Mesendoderm (in vitro differentiated cells): ENCODE measurements around the gene FA2H.

Experiments
- DNase-seq: peaks from one replicate; pipeline ENCODE4 v3.0.0; 2013
- H2AK5ac ChIP-seq: 2 replicates; pipeline ENCODE4 v1.6.1; 2013; ENCODE audit warnings: low read length, inconsistent platforms
- H2BK120ac ChIP-seq: 2 replicates; pipeline ENCODE4 v1.6.1; 2013; ENCODE audit warnings: low read depth, mild to moderate bottlenecking, low read length, moderate library complexity, mixed read lengths
- H2BK15ac ChIP-seq: replicated peaks from 2 replicates; pipeline ENCODE4 v1.6.1; 2013; ENCODE audit warnings: low read depth, mild to moderate bottlenecking, moderate library complexity
- H2BK5ac ChIP-seq: 2 replicates; pipeline ENCODE4 v1.6.1; 2013; ENCODE audit warnings: low read length, inconsistent platforms
- H3K18ac ChIP-seq: 2 replicates; pipeline ENCODE4 v1.6.1; 2013; ENCODE audit warnings: mild to moderate bottlenecking, low read length, mixed read lengths
- H3K23ac ChIP-seq: one replicate; pipeline ENCODE4 v1.6.1; 2013; ENCODE audit warnings: low read length
- H3K27ac ChIP-seq: 2 replicates; pipeline ENCODE4 v1.5.1; 2013; ENCODE audit warnings: low read depth, mild to moderate bottlenecking, inconsistent platforms, low read length, moderate library complexity
- H3K27me3 ChIP-seq: 2 replicates; pipeline ENCODE4 v1.6.1; 2013; ENCODE audit warnings: low read length, control low read depth, mild to moderate bottlenecking, inconsistent platforms; ENCODE audit not compliant: insufficient read depth, poor library complexity
- H3K36me3 ChIP-seq: 2 replicates; pipeline ENCODE4 v1.6.1; 2013; ENCODE audit warnings: low read length, inconsistent platforms; ENCODE audit not compliant: control insufficient read depth, insufficient read depth
- H3K4ac ChIP-seq: one replicate; pipeline ENCODE4 v1.6.1; 2013; ENCODE audit warnings: low read depth, mild to moderate bottlenecking, low read length, moderate library complexity
- H3K4me1 ChIP-seq: 2 replicates; pipeline ENCODE4 v1.6.1; 2013; ENCODE audit warnings: low read depth, low read length, inconsistent platforms; ENCODE audit not compliant: control insufficient read depth
- H3K4me2 ChIP-seq: 2 replicates; pipeline ENCODE4 v1.6.1; 2013; ENCODE audit warnings: low read length
- H3K4me3 ChIP-seq: 2 replicates; pipeline ENCODE4 v1.5.1; 2013; ENCODE audit warnings: mild to moderate bottlenecking, low read length
- H3K56ac ChIP-seq: one replicate; pipeline ENCODE4 v1.6.1; 2013; ENCODE audit warnings: low read length
- H3K79me1 ChIP-seq: 2 replicates; pipeline ENCODE4 v1.6.1; 2013; ENCODE audit warnings: low read length, inconsistent platforms
- H3K79me2 ChIP-seq: 2 replicates; pipeline ENCODE4 v1.6.1; 2013; ENCODE audit warnings: mild to moderate bottlenecking, low read length; ENCODE audit not compliant: control insufficient read depth, insufficient read depth
- H3K9ac ChIP-seq: 2 replicates; pipeline ENCODE4 v1.6.1; 2013; ENCODE audit warnings: low read length, inconsistent platforms
- H4K5ac ChIP-seq: one replicate; pipeline ENCODE4 v1.6.1; 2013; ENCODE audit warnings: low read length
- H4K8ac ChIP-seq: one replicate; pipeline ENCODE4 v1.6.1; 2013; ENCODE audit warnings: low read depth, mild to moderate bottlenecking, control low read depth, low read length, moderate library complexity
- WGBS: extraction: QIAGEN DNeasy Blood & Tissue Kit; methylation state at CpG from one replicate; pipeline ENCODE4 v1.1.7; 2013; ENCODE audit warnings: low lambda C conversion rate, missing lambda C conversion rate; ENCODE audit not compliant: insufficient coverage; ENCODE audit errors: extremely low coverage; 5-methylcytosine and 5-hydroxymethylcytosine counted together

The FA2H gene

DNA sequence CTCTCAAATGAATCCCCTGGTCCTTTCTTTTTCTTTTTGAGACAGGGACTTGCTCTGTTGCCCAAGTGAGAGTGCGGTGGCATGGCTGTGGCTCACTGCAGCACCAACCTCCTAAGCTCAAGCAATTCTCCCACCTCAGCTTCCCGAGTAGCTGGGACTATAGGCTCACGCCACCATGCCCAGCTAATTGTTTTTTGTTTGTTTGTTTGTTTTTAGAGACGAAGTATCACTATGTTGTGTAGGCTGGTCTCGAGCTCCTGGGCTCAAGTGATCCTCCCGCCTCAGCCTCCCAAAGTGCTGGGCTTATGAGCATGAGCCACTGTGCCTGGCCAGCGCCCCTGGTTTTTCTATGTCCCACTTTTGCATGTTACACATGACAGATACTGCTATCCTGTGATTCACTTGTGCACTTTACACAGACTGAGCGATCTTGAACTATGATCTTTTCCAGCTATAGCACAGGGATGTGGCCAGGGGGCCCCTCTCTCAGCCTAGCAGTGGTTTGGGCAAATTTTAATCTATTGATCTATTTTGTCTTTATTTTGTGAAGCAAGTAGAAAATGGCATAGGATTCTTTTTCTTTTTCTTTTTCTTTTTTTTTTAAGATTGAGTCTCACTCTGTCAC, 42.7 kb downstream of the FA2H start:
- Histone ChIP-seq H3K56ac (no peak overlapping the region), H3K79me2 (no peaks in the 10 kb centered on the region), H3K27ac (no peak overlapping the region), H4K5ac (no peak overlapping the region), H3K4me2 (no peak overlapping the region), H4K8ac (no peak overlapping the region), H2BK15ac (no peak overlapping the region), H3K9ac (no peak overlapping the region), H3K27me3 (no peaks in the 10 kb centered on the region), H3K4ac (no peak overlapping the region), H3K36me3 (no peaks in the 10 kb centered on the region), H3K4me1 (peaks cover 17% of the 10 kb centered on the region), H3K18ac (no peak overlapping the region), H2AK5ac (no peak overlapping the region), H3K4me3 (no peak overlapping the region), H3K79me1 (no peaks in the 10 kb centered on the region), H2BK120ac (no peak overlapping the region), H2BK5ac (no peak overlapping the region), H3K23ac (no peak overlapping the region)
- WGBS: no CpG with 5 or more reads among the region's 8 CpGs
- DNase-seq: no peak

DNA sequence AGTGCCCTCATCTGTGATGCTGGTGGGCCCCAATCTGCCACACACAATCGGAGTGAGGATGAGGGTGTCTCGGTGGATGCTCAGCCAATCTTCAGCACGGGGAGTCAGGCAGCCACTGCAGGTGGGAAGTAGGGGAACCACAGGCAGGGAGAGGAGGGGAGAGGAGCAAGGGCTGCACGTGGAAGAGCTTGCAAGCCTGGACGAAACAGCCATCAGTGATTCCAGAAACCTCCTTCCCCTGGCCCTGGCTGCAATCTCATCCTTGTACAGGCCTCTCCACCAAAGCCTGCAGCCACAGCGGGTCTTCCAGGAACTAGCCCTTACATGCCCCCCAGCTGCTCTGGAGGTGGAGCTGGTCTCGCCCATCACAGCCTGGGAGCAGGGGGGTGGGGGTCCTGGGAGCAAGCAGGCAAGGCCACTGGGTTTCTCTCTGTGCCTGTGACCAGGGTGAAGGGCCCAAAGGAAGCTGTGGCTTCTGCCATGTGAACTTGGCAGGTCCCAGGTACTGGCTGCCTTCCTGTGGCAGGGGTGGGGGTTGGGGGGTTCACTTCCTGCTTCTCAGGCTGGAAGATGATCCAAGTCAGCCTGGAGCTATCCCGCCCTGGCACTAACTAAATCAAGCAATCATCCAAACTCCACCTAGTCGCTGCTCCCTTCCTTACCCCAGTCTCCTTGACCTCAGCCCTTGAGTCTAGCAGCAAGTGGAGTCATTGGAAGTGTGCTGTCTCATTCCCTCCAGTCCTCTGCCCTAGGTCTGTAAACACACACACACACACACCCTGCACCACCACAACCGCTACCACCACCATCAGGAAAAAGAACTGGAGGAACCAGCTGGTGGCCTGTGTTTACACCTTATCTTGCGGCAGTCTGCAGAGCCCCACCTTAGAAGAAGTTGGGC, 44.6 kb downstream of the FA2H start:
- WGBS: no CpG with 5 or more reads among the region's 11 CpGs
- no peak overlapping the region for H4K5ac ChIP-seq
- no peak overlapping the region for H4K8ac ChIP-seq
- H2AK5ac ChIP-seq: peak overlapping the region; percentile 6
- no peak overlapping the region for H2BK5ac ChIP-seq
- no peak overlapping the region for H3K4me3 ChIP-seq
- peak overlapping the region; percentile 8 for H3K18ac ChIP-seq
- no peak overlapping the region for H3K27ac ChIP-seq
- H2BK15ac ChIP-seq: no peak overlapping the region
- no peak overlapping the region for H3K9ac ChIP-seq
- H3K23ac ChIP-seq: no peak overlapping the region
- H2BK120ac ChIP-seq: no peak overlapping the region
- no peak overlapping the region for H3K4me2 ChIP-seq
- no peaks in the 10 kb centered on the region for H3K27me3 ChIP-seq
- DNase-seq: no peak
- H3K79me1 ChIP-seq: no peaks in the 10 kb centered on the region
- peak overlapping the region; percentile 58 for H3K56ac ChIP-seq
- no peaks in the 10 kb centered on the region for H3K79me2 ChIP-seq
- no peaks in the 10 kb centered on the region for H3K36me3 ChIP-seq
- no peak overlapping the region for H3K4ac ChIP-seq
- peaks cover 16% of the 10 kb centered on the region for H3K4me1 ChIP-seq

DNA sequence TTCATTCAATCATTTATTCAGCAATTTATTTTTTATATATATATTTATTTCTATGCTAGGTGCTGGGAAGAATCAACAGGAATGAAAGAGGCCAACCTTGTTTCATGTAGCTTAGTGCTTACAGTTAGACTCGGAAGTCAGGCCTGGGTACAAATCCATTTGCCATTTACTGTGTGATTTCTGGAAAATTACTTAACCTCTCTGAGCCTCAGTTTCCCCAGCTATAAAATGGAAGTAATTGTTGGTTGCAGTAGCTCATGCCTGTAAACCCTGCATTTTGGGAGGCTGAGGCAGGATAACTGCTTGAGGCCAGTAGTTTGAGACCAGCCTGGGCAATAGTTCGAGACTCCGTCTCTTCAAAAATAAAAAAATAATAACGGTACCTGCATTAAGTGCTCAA, 46.7 kb downstream of the FA2H start:
- Histone ChIP-seq H2AK5ac (no peak overlapping the region), H3K18ac (no peak overlapping the region)
- no CpG with 5 or more reads among the region's 4 CpGs for WGBS

DNA sequence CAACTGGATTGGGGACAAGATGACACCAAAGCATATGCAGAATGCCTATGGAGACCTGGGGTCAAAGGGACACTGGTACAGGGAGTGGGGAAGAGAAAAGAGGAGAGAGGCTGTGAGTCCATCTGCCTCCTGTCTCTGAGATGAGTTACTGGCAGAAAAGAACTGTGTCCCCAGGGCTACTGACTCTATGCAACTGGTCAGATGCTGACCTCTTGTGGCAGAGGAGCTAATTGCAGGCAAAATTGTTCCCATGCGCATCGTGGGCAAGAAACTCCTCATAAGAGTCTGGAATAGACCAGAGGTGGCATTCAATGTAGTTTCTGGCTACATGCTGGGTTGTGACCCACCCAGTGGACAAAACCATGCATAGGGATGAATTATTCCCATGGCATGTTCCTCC, 47.9 kb downstream of the FA2H start:
- Histone ChIP-seq H3K27me3 (no peaks in the 10 kb centered on the region), H2AK5ac (no peak overlapping the region), H3K79me1 (no peaks in the 10 kb centered on the region), H3K4me3 (no peak overlapping the region), H3K9ac (no peak overlapping the region), H3K23ac (no peak overlapping the region), H3K56ac (no peak overlapping the region), H2BK15ac (no peak overlapping the region), H3K4ac (no peak overlapping the region), H2BK5ac (no peak overlapping the region), H3K36me3 (no peaks in the 10 kb centered on the region), H4K5ac (no peak overlapping the region), H3K18ac (no peak overlapping the region), H3K4me2 (no peak overlapping the region), H3K27ac (no peak overlapping the region), H3K79me2 (no peaks in the 10 kb centered on the region), H4K8ac (no peak overlapping the region), H3K4me1 (peaks cover 7% of the 10 kb centered on the region), H2BK120ac (no peak overlapping the region)
- no CpG with 5 or more reads among the region's 2 CpGs for WGBS
- DNase-seq: peak; percentile 81

More for the DNA sequence above, 46.7 kb downstream of the FA2H start:
- Histone ChIP-seq H3K79me1 (no peaks in the 10 kb centered on the region), H3K4me3 (no peak overlapping the region), H3K79me2 (no peaks in the 10 kb centered on the region), H4K5ac (no peak overlapping the region), H3K9ac (no peak overlapping the region), H2BK120ac (no peak overlapping the region), H4K8ac (no peak overlapping the region), H3K4me2 (no peak overlapping the region), H3K36me3 (no peaks in the 10 kb centered on the region), H3K4me1 (peaks cover 7% of the 10 kb centered on the region), H2BK5ac (no peak overlapping the region), H3K27me3 (no peaks in the 10 kb centered on the region), H3K56ac (no peak overlapping the region), H3K23ac (no peak overlapping the region), H3K4ac (no peak overlapping the region), H2BK15ac (no peak overlapping the region), H3K27ac (no peak overlapping the region)
- no peak for DNase-seq

DNA sequence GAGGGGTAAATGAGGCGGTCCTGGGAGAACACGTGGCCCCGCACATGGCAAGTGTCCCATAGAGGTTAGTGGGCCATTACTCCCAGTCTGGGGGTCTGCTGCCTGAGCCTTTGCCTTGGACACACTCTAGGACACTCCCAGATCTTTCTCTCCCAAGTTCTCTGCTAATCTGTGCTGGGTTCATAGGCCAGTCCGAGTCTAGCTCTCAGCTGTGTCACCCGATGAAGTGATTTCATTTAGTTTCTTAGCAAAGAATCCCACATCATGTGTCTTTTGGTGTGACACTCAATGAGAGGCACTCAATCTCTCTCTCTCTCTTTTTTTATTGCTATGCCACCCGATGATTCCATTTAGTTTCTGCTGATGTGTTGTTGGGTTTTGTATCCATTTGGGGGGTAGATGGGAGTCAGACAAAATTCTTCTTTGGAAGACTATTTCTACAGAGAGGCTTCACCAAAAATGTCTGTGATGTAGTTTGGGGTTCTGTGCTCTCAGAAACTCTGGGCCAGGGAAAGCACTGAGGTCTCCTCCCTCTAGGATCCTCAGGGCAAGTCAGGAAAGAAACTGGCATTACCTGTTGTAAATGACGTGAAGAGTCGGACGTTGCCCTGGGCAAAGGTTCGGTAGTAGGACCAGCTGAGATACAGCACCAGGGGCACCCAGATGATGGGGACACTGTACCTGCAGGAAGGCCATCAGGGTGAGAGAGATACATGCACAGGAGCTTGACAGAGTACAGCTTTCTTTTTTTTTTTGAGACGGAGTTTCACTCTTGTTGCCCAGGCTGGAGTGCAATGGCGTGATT, 48.8 kb downstream of the FA2H start:
- Histone ChIP-seq H3K36me3 (no peaks in the 10 kb centered on the region), H2BK120ac (no peak overlapping the region), H2BK5ac (no peak overlapping the region), H3K4me2 (no peak overlapping the region), H4K5ac (no peak overlapping the region), H3K18ac (no peak overlapping the region), H3K9ac (no peak overlapping the region), H2AK5ac (no peak overlapping the region), H2BK15ac (no peak overlapping the region), H3K4me3 (no peak overlapping the region), H4K8ac (no peak overlapping the region), H3K23ac (no peak overlapping the region), H3K56ac (no peak overlapping the region), H3K4me1 (peaks cover 7% of the 10 kb centered on the region), H3K27me3 (no peaks in the 10 kb centered on the region), H3K27ac (no peak overlapping the region), H3K79me1 (no peaks in the 10 kb centered on the region), H3K4ac (no peak overlapping the region), H3K79me2 (no peaks in the 10 kb centered on the region)
- no peak for DNase-seq
- no CpG with 5 or more reads among the region's 12 CpGs for WGBS
